Measurements from ENCODE around the gene CHCHD5.
A peak's percentile ranks its signal among the peaks of the same experiment; 100 is the strongest.
"Not testable (repeated sequence)": the region's sequence is repeated elsewhere in the genome, so short reads cannot be mapped to it uniquely, and the experiment has no call there.

The CHCHD5 gene

DNA sequence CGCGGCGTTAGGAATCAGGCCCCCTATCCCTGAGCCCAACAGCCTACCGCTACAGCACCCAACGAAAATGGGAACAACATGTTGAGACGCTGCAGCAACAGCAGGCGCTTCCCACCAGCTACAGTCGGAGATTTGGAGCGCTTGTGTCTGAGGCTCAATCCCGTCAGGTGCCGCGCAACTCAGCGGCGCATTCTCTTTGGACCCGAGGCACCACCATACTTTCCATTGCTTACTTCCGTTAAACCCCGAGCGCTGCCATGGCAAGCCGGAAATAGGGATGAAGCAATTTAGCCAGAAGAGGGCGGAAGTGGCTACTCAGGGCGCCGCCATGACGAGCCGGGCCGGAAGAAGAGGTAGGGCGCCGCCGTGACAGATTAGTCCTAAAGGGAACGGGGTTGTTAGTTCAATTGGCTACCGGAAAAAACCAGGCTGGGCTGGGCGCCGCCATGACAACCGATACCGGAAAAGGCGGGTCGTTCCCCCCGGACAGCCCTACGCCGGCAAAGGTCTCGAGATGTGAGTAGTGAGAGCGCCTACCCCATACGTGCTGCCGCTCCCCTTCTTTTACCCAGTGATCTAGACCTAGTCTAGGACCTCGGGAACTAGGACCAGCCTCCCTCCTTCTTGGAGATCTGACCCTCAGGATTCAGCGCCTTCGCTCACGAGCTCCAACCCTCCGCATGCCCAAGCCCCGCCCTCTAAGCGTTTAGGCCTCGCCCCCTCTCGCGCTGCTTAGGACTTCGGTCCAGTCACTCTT lies at the start of gene CHCHD5:
CHCHD5 (plus strand) TSS at position 476 of the 757 bp plus-strand sequence; CDS start at position 515, 39 bp downstream.
- peak; percentile 85 for DNase-seq (ENCODE audit: low read depth)

GRCh38 chr2:112534826-112535225 lies 49.6 kb upstream of the CHCHD5 start:
- DNase-seq (ENCODE audit: low read depth) = no peak

DNA sequence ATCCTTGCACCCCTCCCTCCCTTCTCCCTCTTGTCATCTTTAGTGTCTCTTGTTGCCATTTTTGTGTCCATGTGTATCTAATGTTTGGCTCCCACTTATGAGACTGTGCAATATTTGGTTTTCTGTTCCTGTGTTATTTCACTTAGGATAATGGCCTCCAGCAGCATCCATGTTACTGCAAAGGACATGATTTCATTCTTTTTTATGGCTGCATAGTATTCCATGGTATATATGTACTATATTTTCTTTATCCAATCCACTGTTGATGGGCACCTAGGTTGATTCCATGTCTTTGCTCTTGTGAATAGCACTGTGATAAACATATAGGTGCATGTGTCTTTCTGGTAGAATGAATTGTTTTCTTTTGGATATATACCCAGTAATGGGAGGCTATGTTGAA lies 47.7 kb upstream of the CHCHD5 start:
- DNase-seq (ENCODE audit: low read depth) = not testable (repeated sequence)

- DNase-seq (ENCODE audit: low read depth) = no peak
Observed at GRCh38 chr2:112539306-112539705, 45.1 kb upstream of the CHCHD5 start.

- no peak for DNase-seq (ENCODE audit: low read depth)
Observed at GRCh38 chr2:112540906-112541305, 43.5 kb upstream of the CHCHD5 start.

DNA sequence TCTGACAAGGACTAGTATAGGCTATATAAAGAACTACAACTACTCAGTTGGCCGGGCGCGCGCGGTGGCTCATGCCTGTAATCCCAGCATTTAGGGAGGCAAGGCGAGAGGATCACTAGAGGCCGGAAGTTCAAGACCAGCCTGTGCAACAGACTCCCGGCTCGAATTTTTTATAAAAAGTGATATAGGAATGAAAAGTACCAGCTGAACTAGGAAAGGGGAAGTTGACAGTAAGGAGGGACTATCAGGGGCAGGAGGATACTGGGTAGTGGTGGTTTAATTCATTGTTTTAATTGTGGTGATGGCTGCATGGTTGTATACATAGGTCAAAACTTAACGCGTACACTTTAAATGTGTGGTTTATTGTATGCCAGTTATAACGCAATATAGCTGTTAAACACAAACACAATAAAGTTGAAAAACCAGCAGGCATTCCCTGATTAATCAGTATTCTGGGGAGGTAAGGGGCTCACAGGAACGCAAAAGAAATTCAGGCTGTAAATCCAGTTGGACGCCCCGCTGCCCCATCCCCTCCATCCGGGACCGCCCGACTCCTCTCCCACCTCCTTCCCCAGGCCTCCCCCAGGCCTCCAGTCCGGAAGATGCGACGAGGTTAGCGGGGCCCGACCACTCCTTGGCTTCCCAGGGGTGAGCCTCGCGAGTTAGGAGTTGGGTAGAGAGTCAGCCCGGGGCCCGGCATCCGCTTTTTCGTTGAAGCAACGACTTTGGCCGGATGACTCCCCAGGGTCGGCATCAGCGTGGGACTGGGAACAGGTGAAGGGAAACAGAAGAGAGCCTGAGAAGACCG lies 42.9 kb upstream of the CHCHD5 start:
- peak; percentile 51 for DNase-seq (ENCODE audit: low read depth)

DNA sequence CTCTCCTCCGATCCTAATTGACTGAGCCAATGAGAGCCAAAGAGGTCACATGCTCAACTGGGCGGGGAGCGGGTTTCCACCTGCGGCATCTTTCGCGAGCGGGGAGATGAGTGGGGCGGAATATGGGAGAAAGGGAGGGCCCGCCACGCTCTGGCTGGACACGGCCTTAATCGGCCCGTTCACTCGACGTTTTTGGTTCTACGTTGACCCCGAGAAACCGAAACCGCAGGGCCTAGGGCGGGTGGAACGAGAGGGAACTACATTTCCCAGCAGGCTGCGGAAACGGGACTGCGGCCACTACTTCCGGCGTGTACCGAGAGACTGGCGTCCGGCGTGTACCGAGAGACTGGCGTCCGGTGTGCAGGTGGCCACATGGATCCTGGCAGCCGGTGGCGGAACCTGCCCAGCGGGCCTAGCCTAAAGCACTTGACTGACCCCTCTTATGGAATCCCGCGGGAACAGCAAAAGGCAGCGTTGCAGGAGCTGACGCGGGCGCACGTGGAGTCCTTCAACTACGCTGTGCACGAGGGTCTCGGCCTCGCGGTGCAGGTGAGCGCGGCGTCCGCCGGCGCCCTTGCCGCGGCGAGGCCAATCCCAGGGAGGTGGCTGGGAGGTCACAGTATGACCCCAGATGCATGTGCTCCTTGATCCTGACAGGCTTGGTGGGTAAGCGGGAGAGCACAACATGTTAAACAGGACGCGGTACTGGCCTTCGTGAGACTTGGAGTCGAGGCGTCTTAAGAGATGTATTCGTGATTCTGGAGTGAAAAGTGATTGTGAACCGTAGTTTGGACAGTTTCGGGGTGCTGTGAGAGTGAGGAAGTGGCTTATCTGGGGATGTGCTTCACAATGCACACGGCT lies 42.1 kb upstream of the CHCHD5 start, which contains the start of gene POLR1B:
POLR1B (plus strand) TSS at position 343 of the 861 bp plus-strand sequence; CDS start at position 373, 30 bp downstream.
- DNase-seq (ENCODE audit: low read depth) = peak; percentile 58

DNA sequence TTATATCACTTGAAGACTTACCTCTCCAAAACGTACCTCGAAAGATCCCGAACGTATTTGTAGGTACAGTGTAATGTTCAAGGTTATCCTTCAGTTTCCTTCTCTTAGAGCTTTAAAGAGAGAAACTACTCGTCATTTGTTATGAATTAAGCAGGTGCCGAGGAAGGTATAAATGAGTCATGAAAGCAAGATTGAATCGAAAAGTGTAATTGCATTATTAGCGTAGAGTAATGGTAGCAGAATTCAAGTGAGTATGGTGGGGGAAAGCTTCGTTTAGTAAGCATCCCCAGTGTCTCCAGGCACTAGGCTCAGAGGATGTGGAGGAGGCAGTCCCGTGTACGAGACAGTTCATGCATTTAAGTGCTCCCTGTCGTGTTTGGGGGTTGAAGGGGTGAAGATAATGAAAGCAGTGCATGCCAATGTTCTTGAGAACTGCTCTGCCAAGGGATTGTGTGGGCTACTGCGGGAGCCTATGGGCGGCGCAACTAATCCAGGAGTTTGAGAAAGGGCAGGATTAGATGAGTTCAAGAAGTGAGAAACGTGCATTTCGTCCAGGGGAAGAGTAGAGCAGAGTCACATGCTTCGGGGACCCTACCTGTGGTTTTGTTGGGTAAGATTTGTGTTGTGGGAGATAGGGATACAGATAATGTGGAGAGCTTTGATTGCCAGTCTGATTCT lies 41.3 kb upstream of the CHCHD5 start:
- DNase-seq (ENCODE audit: low read depth) = no peak

GRCh38 chr2:112547333-112547732 lies 37.1 kb upstream of the CHCHD5 start:
- no peak for DNase-seq (ENCODE audit: low read depth)

GRCh38 chr2:112548980-112549379 lies 35.4 kb upstream of the CHCHD5 start:
- no peak for DNase-seq (ENCODE audit: low read depth)

DNA sequence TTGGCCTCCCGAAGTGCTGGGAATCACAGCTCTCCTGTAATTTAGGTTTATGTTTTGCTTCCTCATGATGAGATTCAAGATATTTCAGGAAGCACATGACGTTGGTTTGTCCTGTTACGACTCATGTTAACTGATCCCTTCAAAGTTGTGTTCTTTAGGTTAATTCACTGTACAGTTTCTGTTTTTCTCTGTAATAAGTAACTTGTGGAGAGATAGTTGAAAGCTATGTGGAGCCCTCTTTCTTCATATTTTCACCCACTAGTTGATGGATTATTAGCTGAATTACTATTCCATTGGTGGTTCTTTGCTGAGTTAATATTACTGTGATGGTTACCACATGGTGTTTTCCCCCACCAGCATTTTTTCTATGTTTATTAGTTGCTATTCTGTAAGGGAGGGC lies 18.3 kb upstream of the CHCHD5 start:
- DNase-seq (ENCODE audit: low read depth) = no peak

- not testable (repeated sequence) for DNase-seq (ENCODE audit: low read depth)
Observed at GRCh38 chr2:112566508-112566907, 17.9 kb upstream of the CHCHD5 start.

- DNase-seq (ENCODE audit: low read depth) = no peak
Observed at GRCh38 chr2:112572005-112572404, 12.4 kb upstream of the CHCHD5 start.

- no peak for DNase-seq (ENCODE audit: low read depth)
Observed at GRCh38 chr2:112577756-112578155, 6.7 kb upstream of the CHCHD5 start.

GRCh38 chr2:112579241-112579640 lies 5.2 kb upstream of the CHCHD5 start:
- DNase-seq (ENCODE audit: low read depth) = no peak

DNA sequence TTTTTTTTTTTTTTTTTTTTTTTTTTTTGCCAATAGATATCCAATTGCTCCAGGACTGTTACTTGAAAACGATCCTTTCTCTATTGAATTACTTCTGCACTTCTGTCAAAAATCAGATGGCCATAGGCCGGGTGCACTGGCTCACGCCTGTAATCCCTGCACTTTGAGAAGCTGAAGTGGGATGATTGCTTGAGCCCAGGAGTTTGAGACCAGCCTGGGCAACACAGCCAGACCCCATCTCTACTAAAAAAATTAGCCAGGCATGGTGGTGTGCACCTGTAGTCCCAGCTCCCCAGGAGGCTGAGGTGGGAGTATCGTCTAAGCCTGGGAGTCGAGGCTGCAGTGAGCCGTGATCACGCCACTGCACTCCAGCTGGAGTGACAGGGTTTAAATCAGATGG lies 4.3 kb upstream of the CHCHD5 start:
- DNase-seq (ENCODE audit: low read depth) = no peak

DNA sequence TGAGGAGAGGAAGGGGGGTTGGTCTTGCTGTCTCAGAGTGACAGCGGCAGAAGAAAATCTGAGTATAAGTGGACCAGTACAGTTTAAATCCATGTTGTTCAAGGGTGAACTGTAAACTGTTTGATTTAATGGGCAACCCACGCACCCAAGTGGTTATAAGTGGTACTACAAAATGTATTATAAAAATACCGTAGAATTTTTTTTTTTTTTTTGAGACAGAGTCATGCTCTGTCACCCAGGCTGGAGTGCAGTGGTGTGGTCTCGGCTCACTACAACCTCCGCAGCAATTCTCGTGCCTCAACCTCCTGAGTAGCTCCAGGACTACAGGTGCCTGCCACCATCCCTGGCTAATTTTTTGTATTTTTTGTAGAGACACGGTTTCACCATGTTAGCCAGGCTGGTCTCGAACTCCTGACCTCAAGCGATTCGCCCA lies 2.1 kb upstream of the CHCHD5 start:
- DNase-seq (ENCODE audit: low read depth) = peak; percentile 16

DNA sequence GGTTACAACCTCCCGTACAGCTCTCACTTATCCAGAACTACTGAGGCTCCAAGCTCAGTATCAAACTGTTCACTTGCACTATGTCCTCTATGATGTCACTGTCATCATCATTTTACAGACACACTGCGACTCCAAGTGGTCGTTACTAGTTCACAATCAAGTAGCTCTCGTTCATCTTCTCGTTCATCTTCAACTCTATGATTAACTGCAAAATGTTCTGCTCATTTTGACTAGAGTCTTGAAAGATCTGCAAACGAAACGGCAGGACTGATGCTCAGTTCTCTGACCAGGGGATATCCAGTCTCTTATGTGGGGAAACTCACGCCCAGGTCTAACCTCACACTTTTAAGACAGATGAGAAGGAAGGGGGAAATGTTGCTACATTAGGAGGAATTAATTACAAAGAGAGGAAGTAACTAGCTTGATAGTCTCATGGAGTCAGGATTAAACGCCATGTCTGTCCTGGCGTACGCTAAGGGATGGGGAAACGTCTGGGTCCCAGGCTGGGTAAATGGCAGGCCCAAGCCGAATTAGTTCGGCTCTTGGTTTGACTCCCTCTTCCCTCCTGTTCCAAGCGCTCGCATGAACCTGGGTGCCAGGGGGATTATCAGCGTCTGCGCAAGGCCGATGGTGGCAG lies 794 bp upstream of the CHCHD5 start:
- no peak for DNase-seq (ENCODE audit: low read depth)

- no peak for DNase-seq (ENCODE audit: low read depth)
Observed at GRCh38 chr2:112584891-112585250, 462 bp downstream of the CHCHD5 start.

DNA sequence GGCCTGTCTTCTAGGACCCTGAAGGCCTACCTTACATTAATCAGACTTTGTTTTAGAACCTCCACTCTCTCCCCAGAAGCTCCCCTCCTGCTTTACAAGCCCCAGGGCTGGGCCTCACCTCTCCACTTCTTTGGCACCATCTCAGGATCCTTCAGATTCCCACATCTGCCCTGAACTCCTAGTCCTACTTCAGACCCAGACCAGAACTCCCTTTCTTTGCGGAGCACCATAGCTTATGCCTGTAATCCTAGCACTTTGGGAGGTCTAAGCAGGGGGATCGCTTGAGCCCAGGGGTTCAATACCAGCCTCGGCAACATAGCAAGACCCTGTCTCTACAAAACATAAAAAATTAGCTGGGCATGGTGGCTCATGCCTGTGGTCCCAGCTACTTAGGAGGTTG lies 991 bp downstream of the CHCHD5 start:
- no peak for DNase-seq (ENCODE audit: low read depth)

DNA sequence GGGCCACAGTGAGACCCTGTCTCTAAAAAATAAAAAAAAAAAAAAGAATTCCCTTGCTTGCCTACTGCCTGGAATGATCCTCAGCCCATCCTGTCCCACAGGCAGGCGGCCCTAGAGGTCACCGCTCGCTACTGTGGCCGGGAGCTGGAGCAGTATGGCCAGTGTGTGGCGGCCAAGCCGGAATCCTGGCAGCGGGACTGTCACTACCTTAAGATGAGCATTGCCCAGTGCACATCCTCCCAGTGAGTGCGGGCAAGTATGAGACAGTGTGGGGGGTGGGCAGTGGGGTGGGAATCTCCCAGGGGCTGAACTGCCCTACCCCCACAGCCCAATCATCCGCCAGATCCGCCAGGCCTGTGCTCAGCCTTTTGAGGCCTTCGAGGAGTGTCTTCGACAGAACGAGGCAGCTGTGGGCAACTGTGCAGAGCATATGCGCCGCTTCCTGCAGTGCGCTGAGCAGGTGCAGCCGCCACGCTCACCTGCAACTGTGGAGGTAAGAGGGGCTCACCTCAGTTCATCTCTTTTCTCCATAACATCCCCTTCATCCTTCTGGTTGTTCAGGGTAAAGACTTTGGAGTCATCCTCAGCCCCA lies 1.6 kb downstream of the CHCHD5 start:
- no peak for DNase-seq (ENCODE audit: low read depth)

Data from activated T-cell treated with anti-CD3 and anti-CD28 coated beads for 1 hour (primary cell).